Panc1 (cell line): ENCODE measurements around the gene AEBP1. TPM values are rescaled to one million over a fixed set of nuclear protein-coding genes. Genes with fewer than 3 reads are reported as not detected.

Experiments used
- ATAC-seq: fragments of 200-7000 bp; cut with Tn5 transposase; 2 replicates; pipeline ENCODE4 v1.9.1; 2020; ENCODE audit warnings: mild to moderate bottlenecking, moderate library complexity
- BruUV-seq: library from RNA; stranded (reverse); fragments of 400-500 nt; replicated peaks from 2 replicates; lab custom pipeline; 2021; lab: Mats Ljungman, UMichigan
- CTCF ChIA-PET: fragments of 300-600 bp; sonication (Branson Sonifier 250); formaldehyde crosslinking; loops from one replicate; lab custom pipeline; 2022; ENCODE audit warnings: antibody characterized with exemption; lab: Charles Lee
- POLR2A ChIA-PET: fragments of 300-600 bp; sonication (Branson Sonifier 250); formaldehyde crosslinking; loops from one replicate; lab custom pipeline; 2022; ENCODE audit warnings: antibody characterized with exemption; lab: Charles Lee
- DNase-seq: peaks from one replicate; pipeline ENCODE4 v3.0.0-alpha.2; 2010; ENCODE audit warnings: low read depth, low spot score
- H3K27ac ChIP-seq: 2 replicates; pipeline ENCODE4 v1.5.1; 2011; ENCODE audit warnings: mild to moderate bottlenecking, low read length, inconsistent platforms
- H3K27me3 ChIP-seq: fragments of 200-500 bp; sonication (Bioruptor generic); 2 replicates; pipeline ENCODE4 v1.6.0; 2014; ENCODE audit warnings: low read length, inconsistent platforms; ENCODE audit not compliant: control insufficient read depth, insufficient read depth
- H3K36me3 ChIP-seq: fragments of 200-500 bp; sonication (Bioruptor generic); 2 replicates; pipeline ENCODE4 v1.5.1; 2014; ENCODE audit warnings: inconsistent platforms, mild to moderate bottlenecking, low read length, moderate library complexity; ENCODE audit not compliant: control insufficient read depth, insufficient read depth
- H3K4me1 ChIP-seq: 2 replicates; pipeline ENCODE4 v1.5.1; 2011; ENCODE audit warnings: inconsistent platforms, mild to moderate bottlenecking, low read length, moderate library complexity; ENCODE audit not compliant: control insufficient read depth, insufficient read depth
- H3K4me3 ChIP-seq, 2 experiments: 2 replicates each; pipeline ENCODE4 v1.5.1; 2011 to 2012; ENCODE audit warnings: low read depth in 2 of 2, low read length in 2 of 2, mild to moderate bottlenecking in 2 of 2, inconsistent platforms in 1 of 2, moderate library complexity in 1 of 2
- H3K9me3 ChIP-seq: fragments of 200-500 bp; sonication (Bioruptor generic); 2 replicates; pipeline ENCODE4 v1.5.1; 2014; ENCODE audit warnings: low read depth, mild to moderate bottlenecking, inconsistent platforms, low read length, moderate library complexity; ENCODE audit not compliant: control insufficient read depth, insufficient read depth
- CTCF ChIP-seq: fragments of 450-650 bp; IDR thresholded peaks from 2 replicates; pipeline ENCODE4 v1.5.1; 2017; ENCODE audit warnings: mild to moderate bottlenecking
- REST ChIP-seq, 2 experiments: IDR thresholded peaks; 2 replicates each; pipeline ENCODE4 v1.6.1; 2011 to 2012; ENCODE audit warnings: low read depth in 2 of 2, control low read depth in 1 of 2, low read length in 1 of 2, mild to moderate bottlenecking in 1 of 2, moderate library complexity in 1 of 2; ENCODE audit not compliant: insufficient read depth in 1 of 2
- SIN3A ChIP-seq: IDR thresholded peaks from 2 replicates; pipeline ENCODE4 v1.6.1; 2012; ENCODE audit warnings: low read depth, mild to moderate bottlenecking, low read length, moderate library complexity, borderline replicate concordance; ENCODE audit not compliant: insufficient read depth
- TCF7L2 ChIP-seq: IDR thresholded peaks from 2 replicates; pipeline ENCODE4 v1.6.1; 2011; ENCODE audit warnings: mild to moderate bottlenecking, low read depth, low read length, inconsistent platforms
- in situ Hi-C: cut with HindIII; loops from 2 replicates; pipeline ENCODE4 v1.10.0; 2016; ENCODE audit warnings: low sequenced_read_pairs, low pct_unique_long_range_greater_than_20kb
- intact Hi-C: fragments of 100-400 bp; cut with micrococcal nuclease; formaldehyde crosslinking; loops from one replicate; pipeline ENCODE4 v1.10.0; 2022; ENCODE audit not compliant: unreplicated experiment
- total RNA-seq: library from RNA; stranded (reverse); gene quantifications from one replicate; pipeline ENCODE4 v1.2.1, GENCODE V29; 2021; ENCODE audit not compliant: unreplicated experiment

AEBP1 gene
- total RNA-seq, 1 experiment from 2014 or later = 0.62 TPM

- CTCF ChIA-PET = no interaction called here
Observed at GRCh38 chr7:44106311-44107065, 2.3 kb downstream of the AEBP1 start.

More at GRCh38 chr7:44106311-44107065, 2.3 kb downstream of the AEBP1 start:
- POLR2A ChIA-PET = no interaction called here
- ATAC-seq = no peak
- H3K36me3 ChIP-seq = no peaks in the 10 kb centered on the region
- no peaks in the 10 kb centered on the region for H3K9me3 ChIP-seq
- H3K27ac ChIP-seq = no peak overlapping the region
- no TSS peak for BruUV-seq
- no peaks in the 10 kb centered on the region for H3K27me3 ChIP-seq
- no peak overlapping the region; a peak in 1 of 4 replicates for H3K4me3 ChIP-seq
- intact Hi-C loops (no loop called here), in situ Hi-C loops (no loop called here)
- no peak for TF ChIP-seq SIN3A
- TF ChIP-seq CTCF = no peak
- no peak for TF ChIP-seq REST (IDR thresholded peaks at IDR 0.05; ENCODE audit: insufficient read depth in 1 of 2, low read depth in 2 of 2, low read length in 1 of 2)
- TF ChIP-seq TCF7L2 = no peak
- H3K4me1 ChIP-seq = no peaks in the 10 kb centered on the region
- no peak for DNase-seq
